ENCODE data around the gene NAT9. TPM values are rescaled to one million over a fixed set of nuclear protein-coding genes. Genes with fewer than 3 reads are reported as not detected.

The NAT9 gene
- total and polyA plus RNA-seq, 2 experiments from 2014 or later: 37.3 to 37.5 TPM

DNA sequence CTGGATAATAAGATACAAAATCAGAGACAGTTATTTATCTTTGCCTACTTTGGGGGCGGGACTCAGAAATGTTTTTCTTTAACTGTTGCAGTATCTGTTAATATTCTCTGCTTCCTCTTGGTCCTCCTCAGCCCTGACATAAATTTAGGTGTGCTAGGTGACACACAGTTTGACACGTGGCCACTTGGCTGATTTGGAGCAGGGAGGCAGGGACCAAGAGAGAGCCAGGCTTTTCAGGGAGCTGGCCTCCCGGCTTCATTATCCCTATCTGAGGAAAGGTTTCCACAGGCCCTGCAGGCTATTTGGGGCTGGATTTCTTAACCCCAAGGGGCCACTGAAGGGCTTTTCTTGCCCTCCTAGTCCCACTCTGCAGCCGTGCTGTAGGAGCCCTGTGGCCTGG lies 20.1 kb upstream of the NAT9 start:
- H4K20me1 ChIP-seq (replicated peaks; ENCODE audit: insufficient read depth): no peaks in the 10 kb centered on the region; the same call in 1 of the 2 replicates
- H3K79me2 ChIP-seq (replicated peaks; ENCODE audit: insufficient read depth): no peaks in the 10 kb centered on the region
- no peak overlapping the region for H3K27ac Mint-ChIP-seq
- H3K27me3 Mint-ChIP-seq (ENCODE audit: insufficient read depth, low read depth, poor library complexity): peaks cover 6% of the 10 kb centered on the region
- no peaks in the 10 kb centered on the region for H3K27me3 ChIP-seq (ENCODE audit: insufficient read depth)
- H3K4me3 ChIP-seq: no peak overlapping the region
- ATAC-seq: no peak
- H3K9me2 ChIP-seq (ENCODE audit: insufficient read depth): no peaks in the 10 kb centered on the region
- no peak overlapping the region for H3K4me2 ChIP-seq
- TF ChIP-seq, protein P1, sequence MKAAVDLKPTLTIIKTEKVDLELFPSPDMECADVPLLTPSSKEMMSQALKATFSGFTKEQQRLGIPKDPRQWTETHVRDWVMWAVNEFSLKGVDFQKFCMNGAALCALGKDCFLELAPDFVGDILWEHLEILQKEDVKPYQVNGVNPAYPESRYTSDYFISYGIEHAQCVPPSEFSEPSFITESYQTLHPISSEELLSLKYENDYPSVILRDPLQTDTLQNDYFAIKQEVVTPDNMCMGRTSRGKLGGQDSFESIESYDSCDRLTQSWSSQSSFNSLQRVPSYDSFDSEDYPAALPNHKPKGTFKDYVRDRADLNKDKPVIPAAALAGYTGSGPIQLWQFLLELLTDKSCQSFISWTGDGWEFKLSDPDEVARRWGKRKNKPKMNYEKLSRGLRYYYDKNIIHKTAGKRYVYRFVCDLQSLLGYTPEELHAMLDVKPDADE (IDR thresholded peaks at IDR 0.05): no peak
- TF ChIP-seq JUNB (IDR thresholded peaks at IDR 0.05; ENCODE audit: unreplicated experiment) (no peak), CTCF (conservative IDR thresholded peaks at IDR 0.05; ENCODE audit: low read depth in 2 of 2) (no peak), ZNF114 (CRISPR knock-in tag; IDR thresholded peaks at IDR 0.05) (no peak), STAT1 (IDR thresholded peaks at IDR 0.05; ENCODE audit: unreplicated experiment) (no peak), REST (IDR thresholded peaks at IDR 0.05; ENCODE audit: unreplicated experiment) (no peak), EZH2 (IDR thresholded peaks at IDR 0.05; ENCODE audit: low read depth, unreplicated experiment) (no peak), NANOG (IDR thresholded peaks at IDR 0.05; ENCODE audit: borderline replicate concordance) (no peak), CREB1 (CRISPR knock-in tag; IDR thresholded peaks at IDR 0.05; ENCODE audit: low read depth) (no peak), EZH2phosphoT487 (IDR thresholded peaks at IDR 0.05; ENCODE audit: unreplicated experiment) (no peak), ZNF331 (CRISPR knock-in tag; IDR thresholded peaks at IDR 0.05; ENCODE audit: low read depth) (no peak), POLR2AphosphoS5 (IDR thresholded peaks at IDR 0.05; ENCODE audit: low read depth) (no peak)
- TF ChIP-seq, protein P2, sequence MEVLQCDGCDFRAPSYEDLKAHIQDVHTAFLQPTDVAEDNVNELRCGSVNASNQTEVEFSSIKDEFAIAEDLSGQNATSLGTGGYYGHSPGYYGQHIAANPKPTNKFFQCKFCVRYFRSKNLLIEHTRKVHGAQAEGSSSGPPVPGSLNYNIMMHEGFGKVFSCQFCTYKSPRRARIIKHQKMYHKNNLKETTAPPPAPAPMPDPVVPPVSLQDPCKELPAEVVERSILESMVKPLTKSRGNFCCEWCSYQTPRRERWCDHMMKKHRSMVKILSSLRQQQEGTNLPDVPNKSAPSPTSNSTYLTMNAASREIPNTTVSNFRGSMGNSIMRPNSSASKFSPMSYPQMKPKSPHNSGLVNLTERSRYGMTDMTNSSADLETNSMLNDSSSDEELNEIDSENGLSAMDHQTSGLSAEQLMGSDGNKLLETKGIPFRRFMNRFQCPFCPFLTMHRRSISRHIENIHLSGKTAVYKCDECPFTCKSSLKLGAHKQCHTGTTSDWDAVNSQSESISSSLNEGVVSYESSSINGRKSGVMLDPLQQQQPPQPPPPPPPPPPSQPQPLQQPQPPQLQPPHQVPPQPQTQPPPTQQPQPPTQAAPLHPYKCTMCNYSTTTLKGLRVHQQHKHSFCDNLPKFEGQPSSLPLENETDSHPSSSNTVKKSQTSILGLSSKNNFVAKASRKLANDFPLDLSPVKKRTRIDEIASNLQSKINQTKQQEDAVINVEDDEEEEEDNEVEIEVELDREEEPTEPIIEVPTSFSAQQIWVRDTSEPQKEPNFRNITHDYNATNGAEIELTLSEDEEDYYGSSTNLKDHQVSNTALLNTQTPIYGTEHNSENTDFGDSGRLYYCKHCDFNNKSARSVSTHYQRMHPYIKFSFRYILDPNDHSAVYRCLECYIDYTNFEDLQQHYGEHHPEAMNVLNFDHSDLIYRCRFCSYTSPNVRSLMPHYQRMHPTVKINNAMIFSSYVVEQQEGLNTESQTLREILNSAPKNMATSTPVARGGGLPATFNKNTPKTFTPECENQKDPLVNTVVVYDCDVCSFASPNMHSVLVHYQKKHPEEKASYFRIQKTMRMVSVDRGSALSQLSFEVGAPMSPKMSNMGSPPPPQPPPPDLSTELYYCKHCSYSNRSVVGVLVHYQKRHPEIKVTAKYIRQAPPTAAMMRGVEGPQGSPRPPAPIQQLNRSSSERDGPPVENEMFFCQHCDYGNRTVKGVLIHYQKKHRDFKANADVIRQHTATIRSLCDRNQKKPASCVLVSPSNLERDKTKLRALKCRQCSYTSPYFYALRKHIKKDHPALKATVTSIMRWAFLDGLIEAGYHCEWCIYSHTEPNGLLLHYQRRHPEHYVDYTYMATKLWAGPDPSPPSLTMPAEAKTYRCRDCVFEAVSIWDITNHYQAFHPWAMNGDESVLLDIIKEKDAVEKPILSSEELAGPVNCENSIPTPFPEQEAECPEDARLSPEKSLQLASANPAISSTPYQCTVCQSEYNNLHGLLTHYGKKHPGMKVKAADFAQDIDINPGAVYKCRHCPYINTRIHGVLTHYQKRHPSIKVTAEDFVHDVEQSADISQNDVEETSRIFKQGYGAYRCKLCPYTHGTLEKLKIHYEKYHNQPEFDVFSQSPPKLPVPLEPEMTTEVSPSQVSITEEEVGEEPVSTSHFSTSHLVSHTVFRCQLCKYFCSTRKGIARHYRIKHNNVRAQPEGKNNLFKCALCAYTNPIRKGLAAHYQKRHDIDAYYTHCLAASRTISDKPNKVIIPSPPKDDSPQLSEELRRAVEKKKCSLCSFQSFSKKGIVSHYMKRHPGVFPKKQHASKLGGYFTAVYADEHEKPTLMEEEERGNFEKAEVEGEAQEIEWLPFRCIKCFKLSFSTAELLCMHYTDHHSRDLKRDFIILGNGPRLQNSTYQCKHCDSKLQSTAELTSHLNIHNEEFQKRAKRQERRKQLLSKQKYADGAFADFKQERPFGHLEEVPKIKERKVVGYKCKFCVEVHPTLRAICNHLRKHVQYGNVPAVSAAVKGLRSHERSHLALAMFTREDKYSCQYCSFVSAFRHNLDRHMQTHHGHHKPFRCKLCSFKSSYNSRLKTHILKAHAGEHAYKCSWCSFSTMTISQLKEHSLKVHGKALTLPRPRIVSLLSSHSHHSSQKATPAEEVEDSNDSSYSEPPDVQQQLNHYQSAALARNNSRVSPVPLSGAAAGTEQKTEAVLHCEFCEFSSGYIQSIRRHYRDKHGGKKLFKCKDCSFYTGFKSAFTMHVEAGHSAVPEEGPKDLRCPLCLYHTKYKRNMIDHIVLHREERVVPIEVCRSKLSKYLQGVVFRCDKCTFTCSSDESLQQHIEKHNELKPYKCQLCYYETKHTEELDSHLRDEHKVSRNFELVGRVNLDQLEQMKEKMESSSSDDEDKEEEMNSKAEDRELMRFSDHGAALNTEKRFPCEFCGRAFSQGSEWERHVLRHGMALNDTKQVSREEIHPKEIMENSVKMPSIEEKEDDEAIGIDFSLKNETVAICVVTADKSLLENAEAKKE (CRISPR knock-in tag; IDR thresholded peaks at IDR 0.05): no peak
- H3K27ac ChIP-seq (ENCODE audit: low read depth): no peak overlapping the region
- H3F3A ChIP-seq (replicated peaks; ENCODE audit: low read depth): no peaks in the 10 kb centered on the region
- no peaks in the 10 kb centered on the region for H3K4me1 ChIP-seq (ENCODE audit: insufficient read depth)
- H3K9me3 Mint-ChIP-seq: no peaks in the 10 kb centered on the region
- H3K36me3 Mint-ChIP-seq (ENCODE audit: low read depth): peaks cover 53% of the 10 kb centered on the region
- DNase-seq (ENCODE audit: low spot score): no peak
- H3K4me1 Mint-ChIP-seq: no peaks in the 10 kb centered on the region
- no peak overlapping the region for H3K4me3 Mint-ChIP-seq
- no peak overlapping the region for H2AFZ ChIP-seq
- peaks cover 3% of the 10 kb centered on the region; the same call in 1 of the 2 replicates for H3K36me3 ChIP-seq (ENCODE audit: insufficient read depth)
